Erythroblast (primary cell): Measurements from ENCODE around the gene GAREM1.

ENCODE experiments used
- DNase-seq, 2 experiments: peaks; one replicate each; lab custom pipeline; 2025; lab: John Stamatoyannopoulos, UW
- GATA1 ChIP-seq: IDR thresholded peaks from 2 replicates; pipeline ENCODE4 v1.6.1; 2011; ENCODE audit warnings: low read depth, mild to moderate bottlenecking, control low read depth, low read length, moderate library complexity
- POLR2A ChIP-seq: IDR thresholded peaks from 2 replicates; pipeline ENCODE4 v1.6.1; 2011; ENCODE audit warnings: mild to moderate bottlenecking, low read length

The GAREM1 gene

DNA sequence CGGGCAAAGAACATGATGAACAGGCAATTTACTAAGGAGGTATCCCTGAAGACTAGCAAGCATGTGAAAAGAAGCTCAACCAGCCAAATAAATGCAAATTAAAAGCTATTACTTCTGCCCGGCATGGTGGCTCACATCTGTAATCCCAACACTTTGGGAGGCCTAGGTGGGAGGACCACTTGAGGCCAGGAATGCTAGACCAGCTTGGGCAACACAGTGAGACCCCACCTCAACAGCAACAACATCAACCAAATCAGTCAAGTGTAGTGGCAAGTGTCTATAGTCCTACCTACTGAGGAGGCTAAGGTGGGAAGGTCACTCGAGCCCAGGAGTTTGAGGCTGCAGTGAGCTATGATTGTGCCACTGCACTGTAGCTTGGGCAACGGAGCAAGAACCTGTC, 141.7 kb downstream of the GAREM1 start:
- no peak for DNase-seq
- TF ChIP-seq GATA1, result no peak

DNA sequence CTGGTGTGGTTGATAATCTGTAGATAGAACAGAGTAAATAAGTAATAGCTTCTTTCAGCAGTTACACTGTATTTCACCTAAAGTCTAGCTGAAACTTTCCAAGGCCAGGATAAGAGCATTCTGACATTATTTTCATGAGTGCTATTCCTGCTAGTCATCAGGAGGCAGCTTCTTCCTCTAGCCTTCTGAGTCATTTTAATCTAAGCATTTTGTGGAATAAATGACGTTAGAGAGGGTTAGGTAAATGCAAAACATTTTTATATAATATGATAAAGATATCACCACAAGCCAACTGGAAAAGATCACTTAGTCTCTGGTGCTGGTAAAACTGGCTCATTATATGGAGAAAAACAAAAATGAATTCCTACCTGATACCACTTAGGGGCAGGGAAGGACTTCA, 142.3 kb downstream of the GAREM1 start:
- no peak for TF ChIP-seq POLR2A
- no peak for TF ChIP-seq GATA1
- DNase-seq, result no peak

DNA sequence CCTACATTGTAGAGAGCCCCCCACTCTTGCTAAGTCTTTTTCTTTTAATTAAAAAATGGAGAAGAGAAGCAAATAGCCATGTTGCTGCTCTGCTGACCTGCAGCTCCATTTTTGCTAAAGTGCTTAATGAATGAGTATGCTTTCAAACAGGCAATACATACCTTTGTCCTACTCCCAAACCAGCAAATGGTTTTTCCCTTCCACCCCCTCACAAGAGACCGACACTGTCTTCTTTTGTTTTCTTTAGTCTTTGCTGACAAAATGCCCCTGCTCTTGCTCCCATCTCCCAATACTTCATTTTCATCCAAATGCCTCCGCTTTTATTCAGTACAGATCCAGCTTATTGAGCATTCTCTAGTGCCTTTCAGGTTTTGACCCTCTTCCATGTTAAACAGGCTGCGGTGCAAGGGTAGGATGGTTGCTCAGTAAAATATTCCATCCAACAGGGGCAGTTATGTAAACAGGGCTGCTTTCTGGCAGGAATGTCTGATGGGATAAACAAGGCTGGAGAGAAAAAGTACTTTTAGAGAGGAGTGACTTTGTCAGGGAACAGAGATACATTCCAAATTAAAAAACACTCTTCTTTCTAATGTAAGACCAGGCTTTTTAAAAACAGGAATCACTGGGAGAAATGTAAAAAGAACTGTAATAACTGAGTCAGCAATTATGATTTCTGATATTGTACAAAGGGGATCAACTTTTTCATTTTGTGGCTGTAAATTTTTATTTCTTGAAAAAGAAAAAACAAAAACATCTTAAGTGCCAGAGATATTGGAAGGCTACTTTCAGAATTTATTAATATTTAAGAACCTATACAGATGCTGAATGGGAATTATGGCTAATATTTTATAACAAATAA, 144.0 kb downstream of the GAREM1 start:
- no peak for DNase-seq
- TF ChIP-seq POLR2A (no peak), GATA1 (no peak)

DNA sequence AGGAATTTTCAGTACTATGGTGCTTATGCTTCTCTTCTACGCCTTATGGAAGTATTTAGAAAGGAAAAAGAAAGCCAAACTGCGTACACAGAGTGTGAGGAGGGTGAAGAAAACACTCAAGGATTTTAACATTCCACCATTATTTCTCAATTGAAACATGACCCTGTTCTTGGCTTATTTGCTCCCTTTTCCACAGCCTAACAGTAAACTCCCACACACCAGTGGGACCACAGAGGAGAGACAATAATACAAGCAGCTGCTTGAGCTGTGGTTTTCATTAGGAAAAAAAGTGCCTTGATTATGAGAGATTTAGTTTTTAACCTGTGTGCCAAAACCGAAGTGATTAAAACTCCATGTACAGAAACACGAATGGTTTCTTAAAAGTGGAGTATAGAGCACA, 146.5 kb downstream of the GAREM1 start:
- no peak for DNase-seq
- TF ChIP-seq POLR2A (no peak), GATA1 (no peak)

DNA sequence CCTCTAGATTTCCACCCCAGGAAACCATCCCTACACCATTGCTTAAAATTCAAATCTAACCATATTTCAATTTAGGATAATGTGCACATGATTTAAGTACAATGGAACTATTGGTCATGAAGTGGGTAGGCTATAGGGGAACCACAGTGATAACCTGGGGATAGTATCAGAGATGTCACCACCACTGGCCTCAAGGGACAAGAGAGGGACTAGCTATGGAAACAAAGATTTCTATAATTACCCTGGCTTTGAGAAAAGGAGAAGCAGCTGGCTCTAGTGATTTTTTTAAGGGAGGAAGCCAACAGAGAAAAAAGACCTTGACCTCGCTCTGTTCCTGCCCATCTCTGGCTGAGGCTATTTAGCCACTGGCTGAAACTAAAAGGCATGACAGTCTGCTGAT, 148.9 kb downstream of the GAREM1 start:
- DNase-seq, result no peak
- TF ChIP-seq GATA1, result no peak
- TF ChIP-seq POLR2A, result no peak

DNA sequence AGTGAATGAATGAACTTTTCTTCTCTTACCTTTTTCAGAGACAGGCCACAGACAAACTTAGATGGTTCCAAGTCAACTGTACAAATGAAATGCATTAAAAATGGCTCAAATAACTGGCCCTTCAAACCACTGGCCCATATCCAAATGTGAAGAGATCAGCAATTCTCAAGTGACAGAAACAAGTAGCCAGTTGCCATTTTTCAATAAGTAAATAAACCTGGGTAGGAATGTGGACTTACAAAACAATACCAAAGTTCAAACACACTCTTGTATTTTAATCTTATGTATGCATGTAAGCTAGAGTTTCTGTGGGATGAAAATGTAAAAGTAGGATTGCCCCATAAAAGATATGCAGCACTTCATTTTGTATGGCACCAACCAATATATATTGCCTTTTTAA, 151.6 kb downstream of the GAREM1 start:
- TF ChIP-seq GATA1, result no peak
- no peak for TF ChIP-seq POLR2A
- no peak for DNase-seq

DNA sequence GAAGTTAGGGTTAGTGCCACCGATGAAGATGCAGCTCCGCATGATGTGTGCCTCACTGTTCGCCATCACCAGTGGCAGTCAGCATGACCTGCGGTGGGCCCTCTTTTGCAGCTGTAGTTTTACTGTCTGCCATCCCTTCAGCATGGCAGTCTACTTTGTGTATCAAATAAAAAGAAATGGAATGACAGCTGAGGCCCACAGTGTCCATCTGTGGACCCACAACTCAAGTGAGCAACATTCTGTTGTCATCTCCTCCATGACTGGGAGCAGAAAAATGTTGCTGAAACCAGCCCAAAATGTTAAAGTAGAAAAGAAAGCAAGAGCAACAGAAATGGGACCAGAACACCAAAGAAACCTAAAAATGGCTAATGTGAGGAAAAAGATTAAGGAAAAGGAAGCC, 152.1 kb downstream of the GAREM1 start:
- TF ChIP-seq POLR2A (no peak), GATA1 (no peak)
- DNase-seq, result no peak

DNA sequence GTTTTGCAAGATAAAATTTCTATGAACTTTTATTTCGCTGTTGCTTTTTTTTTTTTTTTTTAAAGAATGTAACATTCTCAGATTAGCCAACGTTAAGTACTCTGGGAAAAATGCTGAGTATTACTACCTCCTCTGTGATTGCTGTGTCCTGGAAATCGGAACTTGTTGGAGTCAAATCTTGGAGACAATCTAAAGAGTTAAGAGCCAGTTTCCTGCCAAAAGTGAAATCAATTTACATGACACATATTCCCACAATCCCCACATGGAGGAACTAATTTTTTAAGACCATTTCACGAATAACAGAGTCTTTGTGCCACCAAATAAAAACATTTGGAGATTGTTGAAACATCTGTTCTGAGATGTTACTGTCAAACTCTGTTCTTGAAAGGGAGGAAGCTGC, 153.0 kb downstream of the GAREM1 start:
- no peak for TF ChIP-seq GATA1
- no peak for TF ChIP-seq POLR2A

DNA sequence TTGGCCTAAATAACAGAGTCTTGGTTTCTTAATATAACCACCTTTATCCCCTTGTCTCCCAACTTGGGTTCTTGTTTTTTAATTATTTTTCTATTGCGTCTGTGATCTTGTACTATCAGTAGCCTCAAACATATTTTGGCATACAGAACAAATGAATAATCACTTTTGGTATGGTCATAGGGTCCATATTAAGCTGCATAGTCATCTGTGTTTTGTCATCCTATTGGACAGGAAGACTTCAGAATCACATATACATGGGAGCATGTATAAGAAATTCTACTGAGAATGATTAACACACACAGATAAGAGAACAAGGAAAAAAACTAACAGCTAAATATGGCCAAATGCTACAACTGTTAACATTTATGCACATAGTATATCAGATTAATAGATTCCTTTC, 154.8 kb downstream of the GAREM1 start:
- TF ChIP-seq GATA1 (no peak), POLR2A (no peak)
- DNase-seq, result no peak

More for the DNA sequence above, 153.0 kb downstream of the GAREM1 start:
- no peak for DNase-seq

DNA sequence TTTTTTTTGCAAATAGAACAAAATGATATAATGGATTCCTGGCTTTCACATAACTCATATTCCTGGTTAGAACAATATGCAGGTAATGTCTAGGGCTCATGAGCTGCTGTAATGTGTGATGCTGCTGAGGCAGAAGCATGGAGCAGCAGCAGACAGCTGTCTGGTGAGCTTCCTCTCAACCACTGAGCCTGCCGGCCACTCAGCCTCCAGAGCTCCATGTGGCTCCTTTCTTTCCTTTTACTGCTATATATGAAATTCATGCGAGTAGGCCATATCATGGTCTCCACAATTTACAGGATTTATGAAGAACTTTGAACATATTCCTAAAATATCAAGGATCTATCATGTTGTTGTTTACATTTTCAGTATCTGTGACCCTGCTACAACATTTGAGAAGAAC, 159.9 kb downstream of the GAREM1 start:
- DNase-seq, result no peak
- TF ChIP-seq POLR2A (no peak), GATA1 (no peak)

DNA sequence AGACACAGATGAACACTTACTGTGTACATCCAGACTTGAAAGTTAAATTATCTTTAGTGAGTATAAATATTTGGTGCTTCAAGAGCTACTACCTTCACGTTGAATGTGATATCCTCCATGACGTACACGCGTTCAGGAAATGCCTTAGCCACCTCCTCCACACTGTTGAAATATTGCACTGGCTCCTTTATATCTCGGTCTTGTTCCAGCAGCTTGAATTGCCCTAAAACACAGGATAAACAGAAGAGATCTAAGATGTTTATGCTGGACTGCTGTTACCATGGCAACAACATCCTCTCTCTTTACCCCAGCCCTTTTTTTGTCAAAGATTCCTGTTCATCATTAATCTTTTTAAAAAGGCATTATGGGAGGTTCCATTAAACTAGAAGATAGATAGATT, 160.6 kb downstream of the GAREM1 start:
- no peak for TF ChIP-seq POLR2A
- no peak for TF ChIP-seq GATA1
- DNase-seq, result no peak

DNA sequence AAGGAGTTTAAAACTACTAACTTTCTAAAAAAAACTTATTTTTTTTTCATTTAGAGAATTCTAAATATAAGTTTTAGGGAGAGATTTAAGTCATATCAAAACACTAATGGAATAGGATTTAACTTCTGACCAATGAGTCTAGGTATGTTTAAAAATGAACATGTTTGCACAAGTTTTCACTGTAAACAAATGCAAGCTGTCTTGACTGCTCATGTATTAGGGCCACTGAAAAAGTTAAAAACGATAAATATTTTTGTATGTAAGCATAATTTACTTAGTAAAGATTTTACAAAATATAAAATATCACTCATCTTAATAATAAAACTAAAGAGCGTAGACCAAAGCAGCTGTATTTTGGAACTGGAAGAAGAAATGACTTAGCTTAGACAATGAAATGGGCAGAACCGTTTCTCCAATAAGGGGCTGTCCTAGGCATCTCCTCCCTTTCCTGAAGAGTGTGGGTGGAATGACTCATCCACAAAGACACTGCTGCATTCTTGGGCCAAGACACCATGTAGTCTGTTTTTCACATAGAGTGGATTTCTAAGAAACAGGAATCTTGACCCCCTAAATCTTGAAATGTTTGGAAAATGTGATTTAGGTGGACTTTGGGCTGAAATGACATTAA, 162.1 kb downstream of the GAREM1 start:
- no peak for TF ChIP-seq GATA1
- no peak for TF ChIP-seq POLR2A
- no peak for DNase-seq

DNA sequence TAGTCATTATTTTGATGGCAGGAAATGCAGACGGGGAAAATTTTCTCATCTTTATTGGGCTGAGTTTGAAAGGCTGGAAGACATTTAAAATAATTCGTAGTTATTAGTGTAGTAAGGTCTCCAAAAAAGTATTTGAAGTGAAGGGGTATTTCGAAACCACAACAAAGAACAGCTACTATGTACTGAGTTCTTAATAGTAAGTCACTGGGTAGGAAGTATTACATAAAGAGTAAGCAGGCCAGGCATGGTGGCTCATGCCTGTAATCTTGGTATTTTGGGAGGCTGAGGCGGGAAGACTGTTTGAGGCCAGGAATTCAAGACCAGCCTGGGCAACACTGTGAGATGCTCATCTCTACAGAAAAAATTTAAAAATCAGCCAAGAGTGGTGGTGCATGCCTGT, 167.3 kb downstream of the GAREM1 start:
- TF ChIP-seq POLR2A, result no peak
- TF ChIP-seq GATA1, result no peak
- no peak for DNase-seq

DNA sequence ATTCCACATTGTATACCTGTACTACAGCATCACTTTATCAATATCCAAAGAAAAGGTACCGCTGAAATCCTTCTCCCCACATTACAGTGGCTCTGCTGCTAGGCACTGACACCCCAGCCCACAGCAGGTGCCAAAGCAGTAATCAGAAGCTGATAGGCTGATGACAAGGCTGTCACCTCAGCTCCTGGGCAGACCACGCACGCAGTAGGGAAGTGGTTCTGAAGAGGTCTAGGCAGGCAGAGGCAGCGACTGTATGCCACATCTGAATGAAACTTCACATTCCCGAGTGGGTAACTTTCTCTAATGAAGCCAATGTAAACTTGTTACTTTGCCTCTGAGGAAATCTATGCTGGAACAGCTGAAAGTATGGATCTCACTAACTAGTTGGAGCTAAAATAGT, 167.9 kb downstream of the GAREM1 start:
- DNase-seq, result no peak
- no peak for TF ChIP-seq GATA1
- no peak for TF ChIP-seq POLR2A
